ENCODE results near the gene TMEM232. TPM values are rescaled to one million over a fixed set of nuclear protein-coding genes. Genes with fewer than 3 reads are reported as not detected.

The TMEM232 gene
- total RNA-seq, 1 experiment from 2014 or later, result 1.3 TPM

- TF ChIP-seq, protein P1, sequence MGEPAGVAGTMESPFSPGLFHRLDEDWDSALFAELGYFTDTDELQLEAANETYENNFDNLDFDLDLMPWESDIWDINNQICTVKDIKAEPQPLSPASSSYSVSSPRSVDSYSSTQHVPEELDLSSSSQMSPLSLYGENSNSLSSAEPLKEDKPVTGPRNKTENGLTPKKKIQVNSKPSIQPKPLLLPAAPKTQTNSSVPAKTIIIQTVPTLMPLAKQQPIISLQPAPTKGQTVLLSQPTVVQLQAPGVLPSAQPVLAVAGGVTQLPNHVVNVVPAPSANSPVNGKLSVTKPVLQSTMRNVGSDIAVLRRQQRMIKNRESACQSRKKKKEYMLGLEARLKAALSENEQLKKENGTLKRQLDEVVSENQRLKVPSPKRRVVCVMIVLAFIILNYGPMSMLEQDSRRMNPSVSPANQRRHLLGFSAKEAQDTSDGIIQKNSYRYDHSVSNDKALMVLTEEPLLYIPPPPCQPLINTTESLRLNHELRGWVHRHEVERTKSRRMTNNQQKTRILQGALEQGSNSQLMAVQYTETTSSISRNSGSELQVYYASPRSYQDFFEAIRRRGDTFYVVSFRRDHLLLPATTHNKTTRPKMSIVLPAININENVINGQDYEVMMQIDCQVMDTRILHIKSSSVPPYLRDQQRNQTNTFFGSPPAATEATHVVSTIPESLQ (CRISPR knock-in tag; IDR thresholded peaks at IDR 0.05), result no peak
- TF ChIP-seq PRRX2 (CRISPR knock-in tag; IDR thresholded peaks at IDR 0.05), result no peak
- no peak for TF ChIP-seq ZNF121 (CRISPR knock-in tag; IDR thresholded peaks at IDR 0.05)
- no peak for TF ChIP-seq RELA (CRISPR knock-in tag; IDR thresholded peaks at IDR 0.05; ENCODE audit: borderline replicate concordance)
- no peak for TF ChIP-seq ZNF263 (CRISPR knock-in tag; IDR thresholded peaks at IDR 0.05; ENCODE audit: low read depth)
- TF ChIP-seq, protein P2, sequence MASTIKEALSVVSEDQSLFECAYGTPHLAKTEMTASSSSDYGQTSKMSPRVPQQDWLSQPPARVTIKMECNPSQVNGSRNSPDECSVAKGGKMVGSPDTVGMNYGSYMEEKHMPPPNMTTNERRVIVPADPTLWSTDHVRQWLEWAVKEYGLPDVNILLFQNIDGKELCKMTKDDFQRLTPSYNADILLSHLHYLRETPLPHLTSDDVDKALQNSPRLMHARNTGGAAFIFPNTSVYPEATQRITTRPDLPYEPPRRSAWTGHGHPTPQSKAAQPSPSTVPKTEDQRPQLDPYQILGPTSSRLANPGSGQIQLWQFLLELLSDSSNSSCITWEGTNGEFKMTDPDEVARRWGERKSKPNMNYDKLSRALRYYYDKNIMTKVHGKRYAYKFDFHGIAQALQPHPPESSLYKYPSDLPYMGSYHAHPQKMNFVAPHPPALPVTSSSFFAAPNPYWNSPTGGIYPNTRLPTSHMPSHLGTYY (CRISPR knock-in tag; IDR thresholded peaks at IDR 0.05), result no peak
- TF ChIP-seq HMGA2 (CRISPR knock-in tag; IDR thresholded peaks at IDR 0.05), result no peak
- no peak for TF ChIP-seq EMX1 (CRISPR knock-in tag; IDR thresholded peaks at IDR 0.05)
- peak; percentile 62; the same call in 1 of the 2 replicates for TF ChIP-seq FOXP1 (CRISPR knock-in tag; IDR thresholded peaks at IDR 0.05; ENCODE audit: borderline replicate concordance)
- no peak for TF ChIP-seq ZNF512 (CRISPR knock-in tag; IDR thresholded peaks at IDR 0.05; ENCODE audit: borderline replicate concordance)
- no peak for TF ChIP-seq CBFB (CRISPR knock-in tag; IDR thresholded peaks at IDR 0.05; ENCODE audit: low read depth)
- no peak for TF ChIP-seq NFE2L1 (CRISPR knock-in tag; IDR thresholded peaks at IDR 0.05)
- TF ChIP-seq, protein P3, sequence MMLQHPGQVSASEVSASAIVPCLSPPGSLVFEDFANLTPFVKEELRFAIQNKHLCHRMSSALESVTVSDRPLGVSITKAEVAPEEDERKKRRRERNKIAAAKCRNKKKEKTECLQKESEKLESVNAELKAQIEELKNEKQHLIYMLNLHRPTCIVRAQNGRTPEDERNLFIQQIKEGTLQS (CRISPR knock-in tag; conservative IDR thresholded peaks at IDR 0.05), result no peak
- TF ChIP-seq, protein P4, sequence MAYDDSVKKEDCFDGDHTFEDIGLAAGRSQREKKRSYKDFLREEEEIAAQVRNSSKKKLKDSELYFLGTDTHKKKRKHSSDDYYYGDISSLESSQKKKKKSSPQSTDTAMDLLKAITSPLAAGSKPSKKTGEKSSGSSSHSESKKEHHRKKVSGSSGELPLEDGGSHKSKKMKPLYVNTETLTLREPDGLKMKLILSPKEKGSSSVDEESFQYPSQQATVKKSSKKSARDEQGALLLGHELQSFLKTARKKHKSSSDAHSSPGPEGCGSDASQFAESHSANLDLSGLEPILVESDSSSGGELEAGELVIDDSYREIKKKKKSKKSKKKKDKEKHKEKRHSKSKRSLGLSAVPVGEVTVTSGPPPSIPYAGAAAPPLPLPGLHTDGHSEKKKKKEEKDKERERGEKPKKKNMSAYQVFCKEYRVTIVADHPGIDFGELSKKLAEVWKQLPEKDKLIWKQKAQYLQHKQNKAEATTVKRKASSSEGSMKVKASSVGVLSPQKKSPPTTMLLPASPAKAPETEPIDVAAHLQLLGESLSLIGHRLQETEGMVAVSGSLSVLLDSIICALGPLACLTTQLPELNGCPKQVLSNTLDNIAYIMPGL (CRISPR knock-in tag; IDR thresholded peaks at IDR 0.05), result 0 out of 2 replicates have a peak, but pooled peaks have one; percentile 53
- 0 out of 2 replicates have a peak, but pooled peaks have one; percentile 53 for TF ChIP-seq TCF7 (CRISPR knock-in tag; IDR thresholded peaks at IDR 0.05; ENCODE audit: low read depth)
- no peak for TF ChIP-seq ATF1 (CRISPR knock-in tag; IDR thresholded peaks at IDR 0.05)
- TF ChIP-seq NR1H2 (CRISPR knock-in tag; IDR thresholded peaks at IDR 0.05), result no peak
- TF ChIP-seq, protein P5, sequence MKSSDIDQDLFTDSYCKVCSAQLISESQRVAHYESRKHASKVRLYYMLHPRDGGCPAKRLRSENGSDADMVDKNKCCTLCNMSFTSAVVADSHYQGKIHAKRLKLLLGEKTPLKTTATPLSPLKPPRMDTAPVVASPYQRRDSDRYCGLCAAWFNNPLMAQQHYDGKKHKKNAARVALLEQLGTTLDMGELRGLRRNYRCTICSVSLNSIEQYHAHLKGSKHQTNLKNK (CRISPR knock-in tag; IDR thresholded peaks at IDR 0.05), result no peak
- TF ChIP-seq TEAD1 (CRISPR knock-in tag; IDR thresholded peaks at IDR 0.05), result peak; percentile 68; the same call in 1 of the 2 replicates
- TF ChIP-seq CREM (CRISPR knock-in tag; IDR thresholded peaks at IDR 0.05), result peak; percentile 56; the same call in 1 of the 2 replicates
- no peak for TF ChIP-seq ZSCAN18 (CRISPR knock-in tag; IDR thresholded peaks at IDR 0.05)
- TF ChIP-seq FOXK1 (CRISPR knock-in tag; IDR thresholded peaks at IDR 0.05), result peak; percentile 82
- TF ChIP-seq ZNF281 (CRISPR knock-in tag; IDR thresholded peaks at IDR 0.05), result no peak
- no peak for TF ChIP-seq FOXJ3 (CRISPR knock-in tag; IDR thresholded peaks at IDR 0.05; ENCODE audit: borderline replicate concordance)
- no peak for TF ChIP-seq ZNF138 (CRISPR knock-in tag; conservative IDR thresholded peaks at IDR 0.05)
- no peak for TF ChIP-seq SP1 (CRISPR knock-in tag; conservative IDR thresholded peaks at IDR 0.05)
- no peak for TF ChIP-seq GTF2I (CRISPR knock-in tag; conservative IDR thresholded peaks at IDR 0.05)
Observed at GRCh38 chr5:110738812-110739651, 12.6 kb upstream of the TMEM232 start, which contains the start of gene SLC25A46 (continued).

All from WTC11 (cell line).